SIG-M5 treated with dmso at 0.1 percent for 504 hours (cell line): ENCODE measurements around the gene PI4K2B.
"Not testable (repeated sequence)": the region's sequence is repeated elsewhere in the genome, so short reads cannot be mapped to it uniquely, and the experiment has no call there.

Experiments
- DNase-seq: peaks from one replicate; lab custom pipeline; 2025; ENCODE audit not compliant: unreplicated experiment; lab: John Stamatoyannopoulos, UW

PI4K2B gene

DNA sequence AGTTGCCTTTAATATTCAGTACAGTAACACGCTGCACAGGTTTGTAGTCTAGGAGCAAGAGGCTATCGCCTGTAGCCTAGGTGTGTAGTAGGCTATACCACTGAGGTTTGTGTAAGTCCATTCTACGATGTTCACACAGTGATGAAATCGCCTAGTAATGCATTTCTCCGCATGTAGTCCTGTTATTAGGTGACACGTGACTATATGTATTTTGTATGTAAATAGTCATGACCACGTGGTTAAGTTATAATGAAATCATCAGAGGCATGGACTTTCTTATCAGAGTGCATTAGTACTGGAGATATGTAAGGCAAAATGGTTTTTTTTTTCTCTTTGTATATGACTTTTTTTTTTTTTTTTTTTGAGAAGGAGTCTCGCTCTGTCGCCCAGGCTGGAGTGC lies 68.8 kb downstream of the PI4K2B start:
- DNase-seq = no peak

DNA sequence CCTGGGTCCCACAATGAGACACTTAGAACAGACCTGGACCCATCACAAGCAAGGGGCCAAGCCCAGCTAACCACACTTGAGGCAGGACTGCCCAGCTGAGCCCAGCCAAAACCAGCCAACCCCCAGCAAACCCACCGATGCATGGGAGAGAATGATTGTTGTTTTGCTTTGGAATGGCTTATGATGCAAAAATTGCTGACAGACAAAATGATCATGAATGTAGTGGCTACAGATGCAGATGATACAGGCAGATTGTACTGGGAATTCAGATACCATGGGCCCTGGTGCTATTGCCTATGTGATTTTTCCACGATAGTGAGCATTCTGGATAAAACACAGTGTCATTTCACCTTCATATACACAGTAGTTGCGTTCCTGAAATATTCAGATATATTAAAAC lies 69.7 kb downstream of the PI4K2B start:
- no peak for DNase-seq

DNA sequence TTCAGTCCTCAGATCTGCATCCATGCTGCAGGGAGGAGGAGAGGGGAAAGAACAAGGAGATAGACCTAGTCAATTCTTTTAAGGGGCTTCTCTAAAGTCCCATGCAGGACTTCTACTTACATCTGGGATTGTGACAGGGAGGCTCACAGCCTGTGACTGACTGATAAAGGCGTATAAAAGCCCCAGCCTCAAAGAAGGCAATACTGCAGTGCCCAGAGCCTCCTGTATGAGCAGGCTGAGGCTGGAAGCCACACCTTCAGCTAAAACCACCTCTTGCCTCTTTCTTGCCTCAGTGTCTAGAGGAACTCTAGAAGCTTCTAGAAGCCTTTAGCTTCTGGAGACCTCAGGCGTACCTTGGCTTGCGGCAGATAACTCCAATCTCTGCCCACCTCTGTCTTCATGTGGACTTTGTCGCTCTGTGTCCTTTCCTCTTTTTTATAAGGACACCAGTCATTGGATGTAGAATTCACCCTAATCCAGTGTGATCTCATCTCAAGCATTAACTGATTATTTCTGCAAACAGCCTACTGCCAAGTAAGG lies 72.8 kb downstream of the PI4K2B start:
- no peak for DNase-seq

DNA sequence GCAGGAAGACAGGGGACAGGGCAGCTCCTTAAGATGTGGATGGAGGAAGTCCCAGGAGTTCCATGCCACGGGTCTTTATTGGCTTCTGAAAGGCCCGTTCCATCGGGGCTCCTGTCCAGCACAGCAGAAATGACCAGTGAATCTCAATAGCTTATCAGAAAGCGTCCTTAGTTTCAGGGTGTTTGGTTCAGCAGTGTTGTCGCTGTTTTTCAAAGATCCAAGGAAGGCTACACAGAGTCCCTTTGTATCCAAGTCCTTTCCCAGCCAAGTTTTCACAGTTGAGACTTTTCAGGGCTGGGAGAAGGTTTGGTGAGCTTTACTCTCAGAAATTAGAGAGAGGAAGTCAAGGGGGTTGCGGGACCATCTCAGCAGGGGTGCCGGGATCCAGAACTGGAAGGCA lies 73.8 kb downstream of the PI4K2B start:
- DNase-seq = no peak

DNA sequence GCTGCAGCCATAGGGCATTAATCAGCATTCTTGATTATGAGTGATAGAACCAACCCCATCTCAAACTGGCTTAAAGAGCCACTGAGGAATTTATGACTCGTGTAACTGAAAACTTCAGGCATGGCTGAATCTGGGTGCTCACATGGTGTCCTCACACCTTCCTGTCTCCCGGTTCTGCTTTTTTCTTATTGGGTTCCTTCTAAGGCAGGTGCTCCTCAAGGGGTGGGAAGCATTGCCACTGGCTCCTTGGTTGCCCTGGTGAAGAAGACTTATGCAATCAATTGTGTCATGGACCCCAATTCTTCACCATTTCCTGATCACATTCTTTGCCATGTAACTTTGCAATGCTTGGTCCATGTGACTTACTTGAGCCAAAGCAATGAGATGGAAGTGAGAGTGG lies 74.5 kb downstream of the PI4K2B start:
- peak; percentile 46 for DNase-seq

DNA sequence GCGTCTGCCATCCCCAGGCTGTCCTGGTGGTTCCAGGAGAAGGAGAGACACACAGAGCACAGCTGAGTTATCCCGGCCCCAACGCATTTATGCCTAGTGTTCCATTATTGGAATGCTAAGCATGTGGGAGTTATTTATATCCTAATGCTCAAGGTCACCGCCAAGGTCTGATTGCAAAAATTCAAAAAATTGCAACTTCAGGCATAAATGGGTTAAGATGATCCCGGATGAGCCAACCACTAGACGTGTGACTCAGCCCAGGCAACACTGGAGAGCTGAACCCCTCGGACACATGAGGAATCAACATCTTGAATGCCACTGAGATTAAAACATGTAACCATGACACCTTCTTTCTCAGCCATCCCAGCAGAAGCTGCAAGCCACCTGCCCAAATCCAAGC lies 74.9 kb downstream of the PI4K2B start:
- no peak for DNase-seq

DNA sequence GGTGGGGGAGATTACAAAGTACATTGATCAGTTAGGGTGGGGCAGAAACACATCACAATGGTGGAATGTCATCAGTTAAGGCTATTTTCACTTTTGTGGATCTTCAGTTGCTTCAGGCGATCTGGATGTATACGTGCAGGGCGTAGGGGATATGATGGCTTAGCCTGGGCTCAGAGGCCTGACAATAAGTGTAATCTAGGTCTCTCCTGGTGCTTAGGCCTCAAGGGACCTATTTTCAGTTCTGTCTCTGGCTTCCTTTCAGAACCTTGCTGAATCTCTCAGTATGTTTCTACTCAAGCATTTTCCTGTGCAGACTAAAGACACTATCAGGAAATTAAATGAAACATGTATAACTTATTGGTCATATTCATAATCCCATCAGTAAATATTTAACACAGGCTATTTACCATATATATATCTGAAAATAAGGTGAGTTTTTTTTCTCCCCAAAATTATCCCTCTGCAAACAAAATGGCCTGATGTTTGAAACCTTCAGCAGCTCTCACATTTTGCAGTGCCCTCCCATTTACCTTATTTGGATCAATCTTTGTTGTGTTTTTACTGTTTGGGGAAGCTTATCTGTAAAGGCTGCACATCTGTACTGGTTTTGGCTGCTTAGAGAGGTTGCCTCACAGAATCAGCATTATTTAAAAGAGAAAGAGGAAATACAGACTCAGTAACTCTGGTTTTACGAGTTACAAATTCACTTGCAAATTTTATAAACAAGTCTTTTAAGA lies 76.4 kb downstream of the PI4K2B start:
- DNase-seq = peak; percentile 76

DNA sequence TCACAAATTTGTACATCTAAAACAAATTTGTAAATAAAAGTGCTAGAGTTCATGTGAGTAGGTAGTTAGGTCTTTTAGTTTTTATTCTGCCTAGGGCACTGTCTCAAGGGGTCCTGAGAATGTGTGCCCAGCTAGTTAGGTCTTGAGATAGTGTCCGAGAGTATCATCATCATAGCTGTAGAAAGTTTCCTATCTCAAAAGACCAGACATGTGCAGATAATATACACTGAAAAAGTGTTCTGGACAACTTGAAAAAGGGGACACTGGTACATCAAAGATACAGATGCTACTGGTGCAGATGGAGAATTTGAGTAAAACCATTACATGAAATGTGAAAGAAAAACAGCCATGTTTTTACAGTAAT lies 77.0 kb downstream of the PI4K2B start:
- no peak for DNase-seq

DNA sequence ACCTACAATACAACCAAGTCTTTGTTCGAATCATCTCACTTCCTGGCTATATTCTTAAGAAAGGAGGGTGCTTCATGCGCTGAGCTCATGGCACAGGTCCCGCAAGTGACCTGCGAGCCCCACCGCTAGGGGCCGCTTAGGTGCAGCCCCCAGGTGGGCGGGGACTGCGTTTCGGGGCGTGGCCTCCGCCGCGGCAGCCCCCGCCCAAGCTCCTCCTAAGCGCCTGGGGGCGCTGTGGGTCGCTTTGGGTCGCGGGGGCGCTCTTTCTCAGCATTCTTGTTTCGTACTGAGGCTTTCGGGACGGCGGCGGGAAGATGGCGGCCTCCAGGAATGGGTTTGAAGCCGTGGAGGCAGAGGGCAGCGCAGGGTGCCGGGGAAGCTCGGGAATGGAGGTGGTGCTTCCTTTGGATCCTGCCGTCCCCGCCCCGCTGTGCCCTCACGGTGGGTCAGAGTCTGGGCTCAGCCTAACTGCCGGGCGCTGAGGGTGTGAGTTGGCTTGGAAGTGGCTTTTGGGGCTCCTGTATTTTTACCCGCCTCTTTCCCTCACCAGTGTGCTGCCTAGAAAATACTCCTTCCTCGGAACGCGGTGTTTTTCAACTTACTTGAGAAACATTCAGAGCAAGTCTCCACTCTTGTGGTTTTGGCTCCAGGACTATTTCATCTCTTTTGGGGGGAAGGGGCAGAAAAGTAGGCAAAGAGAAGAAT lies 78.8 kb downstream of the PI4K2B start, which contains the start of gene ZCCHC4:
TSS of gene ZCCHC4 (plus strand) at position 279 of the 705 bp plus-strand sequence. CDS start at position 315, 36 bp downstream.
- DNase-seq = peak; percentile 81

DNA sequence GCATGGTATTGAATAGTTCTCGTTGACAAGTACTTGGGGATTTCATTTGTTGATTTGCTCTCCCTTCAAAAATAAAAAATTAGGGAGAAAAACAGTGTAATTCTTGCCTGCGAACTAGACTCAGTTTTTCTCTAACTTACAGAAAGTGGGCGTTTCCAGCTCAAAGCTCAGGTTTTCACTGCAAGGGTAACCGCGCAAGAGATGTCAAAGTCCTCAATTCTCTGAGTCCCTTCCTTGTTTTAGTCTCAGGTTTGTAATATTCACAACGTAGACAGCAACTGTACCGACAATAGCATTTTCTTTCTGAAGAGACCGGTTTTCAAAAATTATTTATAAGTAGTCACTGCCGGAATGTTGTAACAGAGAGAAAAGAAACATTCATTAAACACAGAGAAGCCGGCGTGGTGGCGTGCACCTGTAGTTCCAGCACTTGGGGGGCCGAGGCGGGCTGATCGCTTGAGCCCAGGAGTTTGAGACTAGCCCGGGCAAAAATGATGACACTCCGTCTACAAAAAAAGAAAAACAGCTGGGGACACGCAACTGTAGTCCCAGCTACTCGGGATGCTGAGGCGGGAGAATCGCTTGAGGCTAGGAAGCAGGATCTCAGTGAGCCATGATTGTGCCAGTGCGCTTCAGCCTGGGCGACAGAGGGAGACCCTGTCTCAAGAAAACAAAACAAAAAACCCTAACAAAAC lies 79.5 kb downstream of the PI4K2B start:
- peak; percentile 1 for DNase-seq

DNA sequence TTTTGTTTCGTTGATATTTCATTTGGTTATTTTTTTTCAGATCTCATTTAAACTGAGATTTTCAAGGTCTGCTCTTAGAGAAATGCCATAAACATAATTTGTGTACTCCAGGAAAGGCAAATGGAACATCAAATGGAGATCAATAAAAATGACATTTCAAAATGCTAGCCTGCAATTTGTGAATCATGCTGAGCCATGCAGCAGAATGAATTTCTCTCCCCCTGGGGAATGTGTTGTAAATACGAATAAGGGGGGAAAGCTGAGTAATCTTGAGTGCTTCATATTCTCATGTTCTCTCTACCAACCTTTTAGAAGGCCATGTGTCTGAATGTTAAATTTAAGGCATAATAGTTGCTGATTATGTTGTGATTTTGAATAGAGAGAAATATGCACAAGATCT lies 86.5 kb downstream of the PI4K2B start:
- no peak for DNase-seq

DNA sequence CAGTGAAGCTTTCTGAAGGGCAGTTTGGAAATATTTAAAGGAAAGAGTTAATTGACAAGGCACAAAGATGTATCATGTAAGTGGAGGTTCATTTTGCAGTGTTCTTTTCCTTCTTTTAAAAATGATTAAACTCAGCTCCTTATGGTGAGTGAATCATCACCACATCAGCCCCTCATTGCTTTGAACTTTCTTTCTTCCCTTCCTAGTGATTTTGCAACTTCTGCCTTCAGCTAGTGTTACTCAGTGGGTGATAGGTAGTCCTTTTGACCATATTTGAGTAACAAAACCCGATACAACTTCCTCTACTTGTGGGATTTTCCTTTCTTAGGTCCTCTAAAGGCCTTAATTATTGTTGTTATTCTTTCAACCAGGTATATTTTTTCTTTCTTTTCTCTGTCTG lies 86.9 kb downstream of the PI4K2B start:
- peak; percentile 88 for DNase-seq

DNA sequence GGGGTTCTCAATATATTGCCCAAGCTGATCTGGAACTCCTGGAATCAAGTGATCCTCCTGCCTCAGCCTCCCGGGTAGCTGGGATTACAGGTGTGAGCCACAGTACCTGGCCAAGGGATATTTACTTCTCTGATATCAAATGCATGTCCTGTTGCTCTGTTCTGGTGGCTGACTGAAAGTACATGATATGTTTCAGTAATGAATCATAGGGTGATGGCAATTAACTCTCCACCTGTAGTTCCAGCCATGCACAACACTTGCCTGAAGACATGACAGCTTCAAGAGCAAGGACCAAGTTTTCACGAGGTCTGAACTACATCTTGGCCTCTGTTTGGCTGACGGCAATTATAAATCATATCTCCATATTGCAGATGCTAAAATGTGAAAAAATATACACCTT lies 87.9 kb downstream of the PI4K2B start:
- no peak for DNase-seq

DNA sequence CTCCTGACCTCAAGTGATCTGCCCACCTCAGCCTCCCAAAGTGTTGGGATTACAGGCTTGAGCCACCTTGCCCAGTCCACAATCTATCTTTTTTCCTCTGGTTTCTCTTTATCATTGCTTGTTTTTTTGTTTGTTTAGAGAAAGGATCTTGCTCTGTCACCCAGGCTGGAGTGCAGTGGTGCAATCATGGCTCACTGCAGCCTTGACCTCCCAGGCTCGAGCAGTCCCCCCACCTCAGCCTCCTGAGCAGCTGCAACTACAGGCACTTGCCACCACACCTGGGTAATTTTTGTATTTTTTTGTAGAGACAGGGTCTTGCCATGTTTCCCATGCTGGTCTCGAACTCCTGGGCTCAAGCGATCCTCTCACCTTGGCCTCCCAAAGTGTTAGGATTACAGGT lies 94.6 kb downstream of the PI4K2B start:
- not testable (repeated sequence) for DNase-seq
